Left cardiac atrium (tissue), 4 donors: Measurements from ENCODE around the gene LCAT. TPM values are rescaled to one million over a fixed set of nuclear protein-coding genes. Genes with fewer than 3 reads are reported as not detected.

ENCODE experiments used
- ATAC-seq, 2 donors: fragments of 200-7000 bp; cut with Tn5 transposase; one replicate each; pipeline ENCODE4 v1.9.1; 2020; ENCODE audit warnings: mild to moderate bottlenecking in 2 of 2, moderate library complexity in 2 of 2
- DNase-seq: peaks from one replicate; pipeline ENCODE4 v3.0.0-alpha.2; 2020
- intact Hi-C, 2 donors: fragments of 100-400 bp; cut with DNase I; formaldehyde crosslinking; loops; one replicate each; pipeline versions ENCODE4 v1.14.1 to v1.15.1; 2022 to 2023
- total RNA-seq, 2 donors: library from RNA; stranded (reverse); fragmentation: NEBNext Ultra II Directional; extraction: Animal tissue kit (Norgen Biotek cat#: 25700); gene quantifications; one replicate each; pipeline ENCODE4 v1.2.1, GENCODE V29; 2021
- donor health status: DM: no; HTN: yes; CAD: no.
- donor health status: DM: no; HTN: yes; CAD: no; lungs with severe emphysema.
- donor health status: DM: yes; HTN: yes; CAD: no.
- donor health status: Dilated cardiomyopathy.

Gene LCAT
- total RNA-seq, 2 donors from 2014 or later, result 12.8 to 22.6 TPM

DNA sequence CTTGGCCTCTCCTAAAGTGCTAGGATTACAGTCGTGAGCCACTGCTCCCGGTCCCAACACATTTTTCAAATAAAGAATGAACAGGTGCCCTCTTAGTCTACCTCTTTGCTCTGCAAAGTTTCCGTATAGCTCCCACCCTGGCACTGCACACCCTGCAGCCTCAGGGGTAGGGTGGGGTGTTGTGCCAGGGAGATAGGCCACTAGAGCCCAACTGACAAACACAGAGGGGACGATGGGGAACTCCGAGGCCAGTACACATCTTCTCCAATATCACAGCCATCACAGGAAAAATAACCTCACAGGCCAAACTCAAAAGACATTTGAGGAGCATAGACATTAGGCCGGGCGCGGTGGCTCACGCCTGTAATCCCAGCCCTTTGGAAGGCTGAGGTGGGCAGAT, 27.2 kb upstream of the LCAT start:
- DNase-seq (no peak), ATAC-seq (no peak)
- intact Hi-C loops, result no loop called here

DNA sequence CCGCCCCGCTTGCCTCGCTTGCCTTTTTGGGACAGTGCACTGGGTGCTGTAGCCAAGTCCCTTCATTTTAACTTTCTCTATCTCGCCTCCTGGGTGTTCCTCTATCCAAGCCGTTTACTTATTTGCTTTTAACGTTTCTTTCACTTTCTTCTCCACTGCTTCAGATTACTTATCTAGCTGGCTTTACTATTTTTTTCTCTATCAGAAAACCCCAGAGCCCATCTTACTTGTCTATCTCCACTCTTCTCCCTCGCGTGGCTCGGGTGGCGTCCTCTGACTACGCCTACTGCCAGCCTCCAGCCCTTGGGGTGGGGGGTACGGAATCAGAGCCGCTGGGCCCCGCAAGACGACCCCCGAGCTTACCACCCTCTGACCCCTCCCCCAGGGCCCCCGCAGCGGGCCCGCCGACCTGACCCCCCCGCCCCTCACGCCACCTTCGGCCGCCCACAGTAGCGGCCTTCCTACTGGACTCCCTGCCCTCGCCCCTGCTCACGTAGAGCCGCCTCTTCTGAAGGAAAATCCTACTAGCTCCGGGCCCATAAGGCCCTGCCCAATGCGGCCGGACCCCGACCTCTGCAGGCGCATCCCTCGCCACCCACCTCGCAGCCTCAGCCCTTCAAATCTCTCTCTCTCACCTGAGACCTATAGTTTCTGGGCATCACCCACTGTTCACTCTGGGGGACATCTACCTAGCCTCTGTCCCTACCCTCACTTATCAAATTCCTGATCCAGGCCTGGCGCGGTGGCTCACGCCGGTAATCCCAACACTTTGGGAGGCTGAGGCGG, 25.5 kb upstream of the LCAT start:
- intact Hi-C loops, result no loop called here
- ATAC-seq (peak in 1 of 2 donors; percentile 0), DNase-seq (no peak)

DNA sequence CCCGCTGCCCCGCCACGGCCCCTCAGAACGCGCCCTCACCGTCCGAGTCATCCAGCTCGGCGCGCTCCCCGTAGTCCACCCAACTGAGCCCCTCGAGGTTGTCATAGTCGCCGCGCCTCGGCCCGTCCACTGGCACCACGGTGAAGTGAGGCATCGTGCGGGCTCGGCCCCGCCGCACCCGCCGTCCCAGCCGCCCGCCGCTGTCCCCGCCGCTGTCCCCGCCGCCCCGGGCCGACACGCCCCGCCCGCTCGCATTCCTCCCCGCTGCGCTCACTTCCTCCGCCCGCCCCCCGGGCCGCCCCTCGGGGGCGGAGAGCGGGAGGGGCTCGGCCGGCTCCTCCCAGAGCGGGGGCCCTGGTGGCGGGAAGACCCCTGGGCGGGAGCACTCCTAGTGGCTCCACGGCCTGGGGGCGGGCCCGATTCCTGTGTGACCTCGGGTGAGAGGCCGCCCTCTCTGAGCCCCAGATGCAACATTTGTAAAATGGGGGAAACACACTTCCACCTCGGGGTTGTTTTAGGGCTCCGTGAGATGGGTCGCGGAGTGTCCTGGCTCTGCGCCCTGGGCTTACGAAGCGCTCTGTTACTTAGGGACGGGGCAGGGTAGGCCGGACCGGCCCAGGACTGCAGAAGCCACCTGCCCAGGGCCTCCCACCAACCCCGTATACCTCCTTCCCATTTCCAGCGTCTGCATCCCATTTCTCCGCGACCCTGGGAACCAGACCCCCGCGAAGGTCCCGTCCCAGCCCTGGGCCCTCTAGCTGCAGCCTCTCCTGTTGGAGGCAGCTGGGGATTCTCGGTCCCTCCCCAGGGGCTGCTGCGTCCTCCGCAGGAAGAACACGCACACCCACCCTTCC, 24.7 kb upstream of the LCAT start, which contains the start of gene SLC12A4:
TSS of gene SLC12A4 (minus strand) at position 238 of the 854 bp plus-strand sequence. CDS start at position 154, 84 bp downstream.
- peak; percentile 91 for DNase-seq
- peak; percentile 91 to 93 for ATAC-seq
- intact Hi-C loops, result no loop called here

DNA sequence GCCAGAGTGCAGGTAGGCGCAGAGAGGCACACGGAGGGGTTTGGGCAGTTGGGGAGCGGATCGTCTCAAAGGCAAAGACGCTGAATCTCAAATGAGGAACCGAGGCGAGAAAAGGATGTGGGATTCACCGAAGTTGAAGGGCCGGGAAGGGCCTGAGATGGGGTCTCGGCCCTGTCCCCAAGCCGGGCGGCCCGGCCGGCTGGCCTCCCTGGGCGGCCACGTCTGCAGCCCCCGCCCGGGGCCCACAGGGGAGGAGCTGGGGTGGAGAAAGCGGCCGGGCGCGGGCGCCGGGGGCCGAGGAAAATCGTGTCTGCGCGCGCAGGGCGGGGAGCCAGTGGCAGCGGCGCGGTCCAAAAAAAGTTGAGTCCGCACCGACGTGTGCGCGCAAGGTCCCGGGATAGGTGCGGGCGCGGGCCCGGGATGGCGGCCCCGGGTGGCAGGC, 24.1 kb upstream of the LCAT start:
- intact Hi-C loops, result no loop called here
- ATAC-seq, result peak; percentile 54
- peak; percentile 72 for DNase-seq

DNA sequence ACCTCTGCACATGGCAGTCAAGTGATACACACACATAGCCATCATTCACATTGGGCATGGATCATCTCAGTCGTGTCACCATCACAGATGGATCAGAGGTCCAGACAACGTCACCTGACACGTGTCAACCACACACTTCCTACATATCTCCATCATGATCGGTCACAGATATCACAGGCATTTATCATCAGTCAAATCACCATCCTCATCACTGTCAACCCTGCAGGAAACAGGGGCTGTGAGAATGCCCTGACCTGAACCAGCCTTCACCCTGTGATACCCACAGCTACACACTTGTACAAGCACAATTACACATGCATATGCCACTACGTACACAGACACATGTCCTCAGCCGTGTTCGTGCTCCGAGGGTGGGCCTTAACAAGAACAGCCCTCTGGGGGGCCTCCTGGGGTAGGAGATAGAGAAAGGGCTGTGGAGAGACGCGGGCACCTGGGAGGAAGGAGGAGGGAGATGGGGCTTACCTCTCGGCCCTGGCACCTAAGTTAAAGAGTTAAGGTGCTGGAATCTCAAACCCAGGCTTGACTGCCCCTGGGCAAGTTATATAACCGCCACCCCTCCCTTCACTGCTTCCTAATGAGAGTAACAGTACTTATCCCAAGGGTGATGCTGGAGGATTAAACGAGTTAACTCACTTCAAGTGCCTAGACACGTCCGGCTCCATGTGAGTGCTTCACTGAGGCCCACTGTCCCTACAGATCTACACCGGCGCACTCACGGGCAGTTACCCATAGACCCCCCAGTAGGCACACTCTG, 23.4 kb upstream of the LCAT start:
- intact Hi-C loops, result no loop called here
- ATAC-seq (peak in 1 of 2 donors; percentile 0), DNase-seq (no peak)

DNA sequence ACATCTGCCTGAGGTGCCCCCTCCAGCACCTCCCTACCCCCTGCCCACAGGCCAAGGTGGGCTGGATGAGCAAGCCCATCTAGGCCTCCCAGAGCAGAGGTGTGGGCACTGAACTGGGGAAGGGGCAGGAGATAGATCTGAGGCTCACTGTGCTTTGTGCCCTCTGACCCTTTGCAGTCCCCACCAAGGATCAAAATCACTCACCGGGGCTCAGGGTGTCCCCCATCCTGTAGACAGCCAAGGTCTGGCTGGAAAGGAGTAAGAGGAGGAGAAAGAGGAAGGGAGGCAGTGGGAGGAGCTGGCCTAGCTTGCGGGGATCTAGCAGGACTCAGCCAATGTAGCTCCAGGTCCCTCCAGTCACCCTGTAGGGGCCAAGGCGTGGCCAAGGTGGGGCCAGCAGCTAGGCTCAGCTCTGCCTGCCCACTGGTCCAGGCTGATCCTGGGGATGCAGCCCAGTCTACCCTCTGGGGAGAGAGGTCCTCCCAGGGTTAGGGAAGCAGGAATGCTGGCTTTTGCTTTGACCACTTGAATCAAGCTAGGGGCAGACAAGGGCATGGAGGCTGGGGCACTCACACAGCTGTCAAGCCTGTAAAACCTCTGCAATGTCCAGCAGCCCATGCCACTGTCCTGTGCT, 22.7 kb upstream of the LCAT start:
- intact Hi-C loops, result no loop called here
- ATAC-seq, result peak in 1 of 2 donors; percentile 9
- peak; percentile 50 for DNase-seq

DNA sequence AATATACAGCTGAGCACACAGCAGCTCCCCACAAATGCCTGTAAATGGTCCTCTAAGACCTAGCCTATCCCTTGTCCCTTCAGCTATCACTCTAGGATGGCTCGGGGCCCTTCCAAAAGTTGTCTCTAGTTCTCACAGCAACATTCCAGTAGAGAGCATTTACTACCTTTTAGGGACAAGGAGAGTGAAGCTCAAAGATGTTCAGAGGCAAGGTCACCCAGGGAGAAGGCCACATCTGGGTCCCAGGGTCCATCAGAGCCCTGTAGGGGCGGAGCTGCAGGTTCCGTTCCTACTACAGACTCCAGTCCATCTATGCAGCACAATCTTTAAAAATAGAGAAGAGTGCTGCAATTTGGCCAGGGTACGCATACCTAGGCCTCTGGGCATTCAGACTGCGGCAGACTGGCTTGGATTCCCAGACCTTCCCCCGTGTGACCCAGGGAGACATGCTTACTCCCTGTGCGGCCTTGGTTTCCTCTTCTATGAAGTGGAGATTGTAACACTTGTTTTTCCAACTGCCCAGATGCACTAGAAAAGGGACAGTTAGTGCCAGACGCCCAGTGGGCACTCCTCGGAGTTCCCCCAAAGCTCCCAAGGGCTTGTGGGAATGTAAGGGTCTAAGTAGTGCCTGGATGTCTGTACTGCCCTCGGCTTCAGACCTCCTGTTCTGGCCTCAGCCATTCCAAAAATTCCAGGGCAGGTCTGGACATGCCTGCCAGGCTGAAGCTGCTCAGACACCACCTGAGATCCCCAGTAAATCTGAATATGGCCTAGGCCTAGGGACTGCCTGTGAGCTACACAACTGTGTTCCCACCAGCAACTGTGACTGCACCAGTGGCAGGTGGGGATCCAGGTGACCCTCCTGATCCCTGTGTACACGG, 22.0 kb upstream of the LCAT start:
- intact Hi-C loops, result no loop called here

DNA sequence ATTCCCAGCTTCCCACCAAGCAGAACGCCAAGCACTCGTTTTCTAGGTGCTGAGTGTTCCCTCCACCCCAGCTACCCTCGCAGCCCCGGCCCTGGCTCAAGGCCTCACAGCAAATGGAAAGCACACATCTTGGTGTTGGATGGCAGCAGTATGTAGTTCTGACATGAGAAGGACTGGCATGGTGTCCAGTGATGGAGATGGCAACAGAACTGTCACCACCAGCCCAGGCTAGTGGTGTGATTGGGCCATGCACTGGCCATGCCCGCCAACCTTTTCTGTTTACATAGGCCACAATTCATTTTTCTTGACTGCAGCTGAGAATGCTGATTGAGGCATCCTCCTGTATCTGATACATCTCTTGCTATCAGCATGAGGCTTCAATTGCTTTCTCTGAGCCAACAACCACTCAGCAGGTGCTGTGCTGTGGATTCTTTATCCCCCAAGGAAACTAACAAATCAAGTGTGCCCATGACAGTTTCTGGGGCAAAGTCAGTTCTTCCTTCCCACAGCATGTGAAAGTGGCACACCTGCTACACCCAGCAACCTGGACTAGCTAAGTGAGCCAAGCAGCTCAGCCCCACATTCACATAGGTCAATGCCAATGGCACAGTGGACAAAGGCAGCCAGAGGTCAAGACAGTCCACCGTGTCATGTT, 20.7 kb upstream of the LCAT start:
- intact Hi-C loops, result no loop called here

More for the DNA sequence above, 22.0 kb upstream of the LCAT start:
- DNase-seq (no peak), ATAC-seq (no peak)

DNA sequence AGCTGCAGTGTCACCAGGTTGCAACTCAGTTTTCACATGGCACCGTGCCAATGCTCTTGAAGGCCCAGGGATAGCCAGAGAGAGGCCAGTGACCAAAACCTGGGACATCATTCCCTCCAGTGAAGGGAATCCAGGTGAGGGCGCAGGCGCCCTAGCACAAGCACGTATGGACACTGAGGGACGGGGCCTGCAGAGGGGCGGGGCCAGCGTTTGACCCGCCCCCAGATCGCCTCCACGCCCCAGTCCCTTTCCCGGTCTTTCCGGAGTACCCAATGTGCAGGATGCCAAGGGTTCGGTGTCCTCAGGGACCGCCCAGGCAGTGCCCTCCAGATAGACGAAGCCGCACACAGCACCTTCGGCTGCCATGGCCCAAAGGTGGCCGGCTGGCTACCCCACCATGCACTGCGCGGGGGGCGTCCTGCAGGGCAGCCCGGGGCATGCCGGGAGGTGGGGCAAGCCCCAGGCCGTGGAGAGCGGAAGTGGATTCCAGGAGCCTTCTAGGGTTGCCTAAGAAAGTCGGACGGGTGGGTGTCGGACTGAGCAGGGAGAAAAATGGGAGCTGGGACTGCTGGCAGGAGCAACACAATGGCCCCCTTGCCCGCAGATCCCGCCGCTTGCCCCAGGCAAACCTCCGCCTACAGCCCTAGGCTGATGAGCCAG, 19.9 kb upstream of the LCAT start:
- intact Hi-C loops, result no loop called here
- ATAC-seq (peak in 1 of 2 donors; percentile 1), DNase-seq (peak; percentile 65)

More for the DNA sequence above, 20.7 kb upstream of the LCAT start:
- no peak for ATAC-seq
- DNase-seq, result no peak

DNA sequence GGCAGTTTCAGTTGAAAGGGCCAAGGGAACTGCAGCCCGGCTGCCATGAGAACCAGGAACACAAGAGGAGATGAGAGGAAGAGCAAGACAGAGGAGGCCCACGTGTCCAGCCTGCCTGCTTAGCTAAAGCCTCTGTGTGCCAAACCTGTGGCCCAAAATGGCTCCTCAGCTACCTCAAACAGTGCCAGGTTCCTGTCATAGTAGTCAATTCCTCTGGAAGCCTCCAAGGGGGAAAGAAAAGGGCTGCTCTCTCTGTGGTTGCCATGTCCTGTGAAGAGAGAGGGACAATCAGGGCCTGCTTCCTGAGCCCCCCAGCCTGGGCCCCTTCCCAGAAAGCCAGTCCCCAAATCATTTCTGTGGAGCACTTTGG, 19.4 kb upstream of the LCAT start:
- ATAC-seq (no peak), DNase-seq (no peak)
- intact Hi-C loops, result no loop called here

DNA sequence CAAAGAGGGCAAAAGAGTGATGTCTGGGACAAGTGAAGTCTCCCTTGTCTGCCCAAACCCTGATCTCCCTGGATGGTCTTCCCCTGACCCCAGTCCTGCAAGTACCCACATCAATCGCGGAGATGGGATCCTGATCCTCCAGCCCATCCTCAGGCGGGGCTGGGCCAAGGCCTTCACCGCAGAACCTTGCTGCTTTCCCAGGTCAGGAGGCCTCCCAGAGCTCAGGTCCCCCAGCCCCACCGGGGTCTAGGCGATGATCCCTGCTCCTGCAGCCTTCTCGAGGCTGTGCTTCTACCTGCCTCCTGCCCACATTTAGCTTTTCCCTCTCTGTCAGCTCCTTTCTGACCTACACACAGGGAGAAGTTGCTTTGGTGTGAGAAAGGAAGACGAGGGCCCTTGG, 18.2 kb upstream of the LCAT start:
- ATAC-seq, result no peak
- no peak for DNase-seq
- intact Hi-C loops, result no loop called here

DNA sequence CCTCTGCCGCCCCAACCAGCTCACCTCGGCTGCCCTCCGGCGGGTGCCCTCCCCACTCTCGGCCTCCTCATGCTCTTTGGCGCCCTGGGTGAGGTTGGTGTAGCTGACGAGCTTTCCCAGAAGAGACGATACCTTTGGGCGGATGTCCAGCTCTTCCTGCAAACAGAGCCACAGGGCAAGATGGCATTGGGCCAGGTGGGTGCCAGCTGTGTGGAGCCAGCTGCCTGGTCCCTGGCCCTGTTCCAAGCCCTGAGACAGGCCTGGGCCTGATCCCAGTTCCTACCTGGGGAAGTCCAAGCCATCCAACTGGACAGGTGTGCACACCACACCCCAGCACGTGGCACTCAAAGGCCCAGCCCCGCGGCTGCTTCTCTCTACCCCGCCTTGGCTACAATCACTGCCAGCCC, 17.6 kb upstream of the LCAT start:
- peak; percentile 74 for DNase-seq
- intact Hi-C loops, result no loop called here
- ATAC-seq, result no peak

DNA sequence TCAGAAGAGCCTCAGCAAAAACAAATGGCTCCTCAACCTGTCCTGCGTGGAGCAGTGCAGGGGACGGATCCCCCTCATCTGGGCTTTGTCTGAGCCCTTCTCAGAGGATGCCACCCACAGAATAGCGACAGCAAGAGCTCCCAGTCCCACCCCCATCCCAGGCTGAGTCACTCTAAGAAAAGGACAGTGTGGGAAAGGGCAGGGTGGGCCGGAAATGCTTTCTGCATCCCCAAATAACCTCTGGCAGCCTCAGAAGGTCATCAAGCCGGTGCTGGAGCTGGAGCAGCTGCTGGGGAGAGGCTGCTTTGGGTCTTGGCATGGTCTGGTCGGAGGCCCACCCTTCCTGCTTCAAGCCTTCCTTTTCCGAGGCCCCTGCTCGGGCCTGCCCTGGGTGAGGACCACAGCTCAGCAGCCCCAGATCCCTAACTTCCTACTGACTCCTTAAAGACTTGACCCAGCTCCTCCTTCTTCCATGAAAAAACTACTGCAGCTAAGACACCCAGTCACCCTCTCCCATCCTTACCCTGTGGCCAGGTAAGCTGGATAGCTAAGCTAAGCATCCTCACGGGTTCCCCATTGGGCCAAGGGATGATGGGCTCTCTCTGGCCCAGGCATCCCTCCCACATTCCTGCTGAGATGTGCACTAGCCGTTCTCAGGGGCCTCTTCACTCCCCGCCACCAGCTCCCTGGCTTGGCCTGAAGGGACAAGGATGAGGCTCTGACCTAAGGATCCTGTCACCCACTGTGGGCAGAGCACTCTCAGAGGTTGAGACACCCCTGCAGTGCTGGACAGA, 15.8 kb upstream of the LCAT start:
- ATAC-seq (peak; percentile 70 to 77), DNase-seq (peak; percentile 88)
- intact Hi-C loops, result no loop called here

DNA sequence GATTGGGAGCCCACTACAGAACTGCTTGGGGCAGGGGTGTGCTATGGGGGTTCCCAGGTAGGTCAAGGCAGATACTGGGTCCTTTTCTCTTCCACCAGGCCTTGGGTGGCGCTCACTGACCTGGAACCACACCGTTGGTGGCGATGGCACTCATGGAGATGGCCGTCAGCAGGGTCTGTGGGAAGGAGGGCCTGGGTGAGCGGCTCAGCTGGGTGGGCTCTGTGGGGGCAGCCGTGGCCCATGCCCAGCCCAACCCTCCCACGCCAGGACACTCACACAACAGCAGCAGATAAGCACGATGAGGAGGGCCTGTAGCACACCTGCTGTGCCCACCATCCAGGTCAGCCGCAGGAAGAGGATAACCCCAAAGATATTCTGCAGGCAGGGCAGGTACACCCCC, 13.7 kb upstream of the LCAT start:
- intact Hi-C loops, result no loop called here
- DNase-seq, result no peak

DNA sequence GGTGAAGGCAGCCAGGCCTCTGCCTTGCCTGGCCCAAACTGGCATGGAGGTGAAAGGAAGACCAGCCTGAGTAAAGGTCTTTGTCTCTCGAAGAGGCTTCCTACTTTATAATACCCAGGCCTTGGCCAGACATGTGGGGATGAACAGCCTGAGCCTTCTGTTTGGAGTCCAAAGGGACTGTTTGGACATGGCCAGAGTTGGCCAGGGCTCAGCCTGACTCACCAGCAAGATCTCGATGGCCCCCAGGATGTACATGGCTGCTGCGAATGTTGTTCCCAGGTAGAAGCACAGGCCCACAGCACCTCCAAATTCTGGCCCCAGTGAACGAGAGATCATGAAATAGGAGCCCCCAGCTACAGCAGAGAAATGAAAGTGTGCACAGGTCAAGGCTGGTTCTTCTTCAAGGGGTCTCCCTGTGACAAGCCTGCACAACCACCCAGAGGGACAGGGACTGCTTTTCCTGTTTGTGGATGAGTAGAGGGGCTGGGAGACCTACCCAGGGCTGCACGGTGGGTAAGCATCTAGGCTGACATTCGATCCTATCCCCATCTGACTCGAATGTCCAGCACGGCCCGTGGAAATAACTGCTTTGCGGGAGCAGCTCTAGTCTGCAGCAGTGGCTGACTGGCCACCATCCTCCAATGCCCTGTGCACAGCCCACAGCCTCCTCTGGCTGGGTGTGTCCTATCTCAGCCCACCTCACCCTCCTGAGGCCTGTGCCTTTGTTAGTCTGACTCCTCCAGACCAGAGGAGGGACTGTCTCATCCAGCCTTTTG, 10.7 kb upstream of the LCAT start:
- intact Hi-C loops, result no loop called here
- DNase-seq (no peak), ATAC-seq (no peak)

More for the DNA sequence above, 13.7 kb upstream of the LCAT start:
- no peak for ATAC-seq
